PFSK-1 (cell line): Measurements from ENCODE around the gene TP53.

Experiments used
- FOXP2 ChIP-seq: optimal IDR thresholded peaks from 2 replicates; pipeline ENCODE3; 2011; ENCODE audit warnings: borderline replicate concordance, control low read depth, inconsistent platforms; ENCODE audit not compliant: insufficient read depth; ENCODE audit errors: extremely low read length, extremely low read depth
- POLR2AphosphoS5 ChIP-seq: IDR thresholded peaks from 2 replicates; pipeline ENCODE4 v1.6.1; 2012; ENCODE audit warnings: low read depth, mild to moderate bottlenecking, control low read depth, low read length, moderate library complexity
- SIN3A ChIP-seq: IDR thresholded peaks from 2 replicates; pipeline ENCODE4 v1.6.1; 2012; ENCODE audit warnings: mild to moderate bottlenecking, low read length, moderate library complexity, borderline replicate concordance; ENCODE audit not compliant: insufficient read depth
- TAF1 ChIP-seq: IDR thresholded peaks from 2 replicates; pipeline ENCODE4 v1.6.1; 2012; ENCODE audit warnings: low read length, control low read depth, borderline replicate concordance; ENCODE audit not compliant: insufficient read depth
- TF ChIP-seq, protein P1 (sequence below), 2 experiments: IDR thresholded peaks; 2 replicates each; pipeline versions ENCODE4 v1.6.1 to v1.8.0; 2011 to 2012; ENCODE audit warnings: low read depth in 2 of 2, low read length in 2 of 2, control low read depth in 1 of 2, inconsistent platforms in 1 of 2, mild to moderate bottlenecking in 1 of 2, moderate library complexity in 1 of 2; ENCODE audit not compliant: insufficient read depth in 1 of 2

Gene TP53

DNA sequence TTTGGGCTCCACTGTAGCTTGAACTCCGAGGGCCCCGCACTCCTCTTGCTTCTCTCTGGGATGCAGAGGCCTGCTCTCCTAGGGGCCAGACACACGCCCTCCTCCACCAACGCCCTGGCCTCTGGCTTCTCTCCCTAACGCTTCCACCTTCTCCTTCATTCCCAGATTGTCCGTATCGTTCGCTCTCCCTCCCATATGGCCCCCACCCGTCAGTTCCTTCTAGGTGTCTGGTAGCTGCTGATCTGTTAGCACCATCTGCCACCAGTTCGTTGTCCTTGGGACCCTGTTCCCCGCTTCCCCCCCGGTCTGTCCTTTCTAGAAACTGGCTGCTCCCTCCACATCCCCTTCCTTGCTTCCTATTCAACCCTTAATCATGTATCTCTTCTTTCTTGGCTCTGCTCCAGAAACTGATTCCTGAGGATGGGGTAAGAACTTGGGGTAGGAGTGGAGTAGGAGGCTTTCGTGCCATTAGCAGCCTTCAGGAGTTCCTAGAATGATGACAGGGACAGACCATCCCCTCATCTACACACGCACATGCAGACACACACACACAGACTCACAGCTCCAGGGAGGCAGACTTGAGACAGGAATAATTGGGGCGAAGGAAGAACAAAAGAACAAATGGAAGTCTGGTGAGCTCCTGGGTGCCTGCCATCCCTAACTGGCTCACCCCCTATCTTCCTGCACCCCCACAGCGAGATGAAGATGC lies 32.3 kb downstream of the TP53 start:
- TF ChIP-seq, protein P1, sequence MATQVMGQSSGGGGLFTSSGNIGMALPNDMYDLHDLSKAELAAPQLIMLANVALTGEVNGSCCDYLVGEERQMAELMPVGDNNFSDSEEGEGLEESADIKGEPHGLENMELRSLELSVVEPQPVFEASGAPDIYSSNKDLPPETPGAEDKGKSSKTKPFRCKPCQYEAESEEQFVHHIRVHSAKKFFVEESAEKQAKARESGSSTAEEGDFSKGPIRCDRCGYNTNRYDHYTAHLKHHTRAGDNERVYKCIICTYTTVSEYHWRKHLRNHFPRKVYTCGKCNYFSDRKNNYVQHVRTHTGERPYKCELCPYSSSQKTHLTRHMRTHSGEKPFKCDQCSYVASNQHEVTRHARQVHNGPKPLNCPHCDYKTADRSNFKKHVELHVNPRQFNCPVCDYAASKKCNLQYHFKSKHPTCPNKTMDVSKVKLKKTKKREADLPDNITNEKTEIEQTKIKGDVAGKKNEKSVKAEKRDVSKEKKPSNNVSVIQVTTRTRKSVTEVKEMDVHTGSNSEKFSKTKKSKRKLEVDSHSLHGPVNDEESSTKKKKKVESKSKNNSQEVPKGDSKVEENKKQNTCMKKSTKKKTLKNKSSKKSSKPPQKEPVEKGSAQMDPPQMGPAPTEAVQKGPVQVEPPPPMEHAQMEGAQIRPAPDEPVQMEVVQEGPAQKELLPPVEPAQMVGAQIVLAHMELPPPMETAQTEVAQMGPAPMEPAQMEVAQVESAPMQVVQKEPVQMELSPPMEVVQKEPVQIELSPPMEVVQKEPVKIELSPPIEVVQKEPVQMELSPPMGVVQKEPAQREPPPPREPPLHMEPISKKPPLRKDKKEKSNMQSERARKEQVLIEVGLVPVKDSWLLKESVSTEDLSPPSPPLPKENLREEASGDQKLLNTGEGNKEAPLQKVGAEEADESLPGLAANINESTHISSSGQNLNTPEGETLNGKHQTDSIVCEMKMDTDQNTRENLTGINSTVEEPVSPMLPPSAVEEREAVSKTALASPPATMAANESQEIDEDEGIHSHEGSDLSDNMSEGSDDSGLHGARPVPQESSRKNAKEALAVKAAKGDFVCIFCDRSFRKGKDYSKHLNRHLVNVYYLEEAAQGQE (IDR thresholded peaks at IDR 0.05; ENCODE audit: insufficient read depth in 1 of 2, low read depth in 2 of 2, low read length in 2 of 2) = no peak
- TF ChIP-seq SIN3A = no peak
- no peak for TF ChIP-seq POLR2AphosphoS5

DNA sequence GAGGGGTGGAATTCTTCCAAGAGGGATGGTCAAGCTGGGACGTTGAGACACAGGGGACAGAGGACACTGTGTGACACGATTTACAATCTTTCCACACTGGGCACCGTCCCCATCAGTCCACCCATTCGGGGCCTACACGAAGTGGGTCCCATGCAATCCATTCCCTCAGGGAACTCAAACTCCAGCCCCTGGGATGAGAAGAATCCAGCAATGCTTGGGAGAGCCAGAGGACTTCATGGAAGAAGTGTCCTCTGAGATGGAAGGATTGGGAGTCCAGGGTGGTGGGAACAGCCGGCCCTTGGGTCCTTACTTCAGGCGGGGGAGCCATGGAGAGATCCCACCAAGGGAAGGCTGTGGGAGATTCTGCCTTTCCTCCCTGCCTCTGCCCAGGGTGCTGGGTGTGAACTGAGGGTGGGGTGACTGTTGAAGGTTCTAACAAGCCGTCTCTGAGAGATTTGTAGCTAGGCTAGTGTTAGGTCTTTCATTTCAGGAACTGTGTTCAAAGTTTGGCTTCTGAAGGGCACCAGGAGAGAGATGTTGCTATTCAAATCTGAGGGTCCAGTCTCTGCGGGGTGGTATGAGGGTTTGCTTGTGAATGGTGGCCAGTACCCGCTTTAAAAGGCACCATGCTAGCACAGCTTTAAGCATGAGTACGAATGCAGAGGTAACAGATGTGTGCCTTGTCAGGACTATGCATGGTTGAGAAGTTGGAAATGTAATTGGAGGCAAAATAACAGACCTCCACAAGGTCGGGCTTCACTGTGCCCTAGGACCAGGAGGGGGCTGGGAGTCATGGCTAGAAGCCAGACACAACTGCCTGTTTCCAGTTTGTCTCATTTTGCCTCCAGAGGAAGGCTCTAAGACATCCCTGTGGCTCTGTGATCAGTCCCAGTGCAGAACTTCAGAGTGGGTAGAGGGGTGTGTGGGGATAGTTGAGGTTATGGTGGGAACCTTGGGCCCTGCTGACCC lies 34.6 kb downstream of the TP53 start:
- no peak for TF ChIP-seq POLR2AphosphoS5
- no peak for TF ChIP-seq SIN3A
- TF ChIP-seq FOXP2 = no peak
- TF ChIP-seq, protein P1 (IDR thresholded peaks at IDR 0.05; ENCODE audit: insufficient read depth in 1 of 2, low read depth in 2 of 2, low read length in 2 of 2) = no peak

DNA sequence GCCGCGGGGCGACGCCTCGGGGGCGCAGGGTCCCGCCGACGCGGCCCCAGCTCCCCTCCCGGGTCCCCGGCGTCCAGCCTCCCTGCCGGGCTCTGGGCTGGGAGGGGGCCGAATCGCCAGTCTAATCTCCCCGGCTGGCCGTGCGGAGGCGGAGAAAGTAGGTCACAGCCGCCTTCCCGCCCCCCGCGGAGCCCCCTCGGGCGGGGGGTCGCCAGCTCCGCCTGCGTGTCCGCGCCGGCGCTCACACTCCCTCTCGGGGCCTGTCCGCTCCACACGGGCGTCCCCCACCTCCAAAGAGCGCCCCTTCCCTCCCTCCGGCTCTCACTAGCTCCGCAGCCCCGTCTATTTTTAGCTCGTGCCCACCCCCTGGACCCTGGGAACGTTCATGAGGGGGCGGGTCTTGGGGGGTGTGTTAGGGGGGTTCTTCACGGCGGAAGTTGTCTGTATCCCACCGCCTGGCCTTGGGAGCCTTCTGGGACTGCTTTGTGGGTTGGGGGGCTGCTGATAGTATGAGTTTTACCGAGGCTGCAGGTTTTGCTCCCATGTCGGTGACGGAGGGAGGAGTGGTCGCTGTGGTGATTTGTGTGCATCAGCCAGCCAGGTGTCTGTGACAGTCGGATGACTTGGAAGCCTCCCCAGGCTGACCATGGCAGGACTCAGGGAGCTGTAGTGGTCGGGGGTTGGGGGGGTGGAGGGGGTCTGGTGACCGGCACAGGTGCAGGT lies 35.5 kb downstream of the TP53 start:
- TF ChIP-seq, protein P1 (IDR thresholded peaks at IDR 0.05; ENCODE audit: insufficient read depth in 1 of 2, low read depth in 2 of 2, low read length in 2 of 2) = no peak
- TF ChIP-seq FOXP2 = no peak
- TF ChIP-seq SIN3A = no peak
- no peak for TF ChIP-seq POLR2AphosphoS5
- no peak for TF ChIP-seq TAF1

DNA sequence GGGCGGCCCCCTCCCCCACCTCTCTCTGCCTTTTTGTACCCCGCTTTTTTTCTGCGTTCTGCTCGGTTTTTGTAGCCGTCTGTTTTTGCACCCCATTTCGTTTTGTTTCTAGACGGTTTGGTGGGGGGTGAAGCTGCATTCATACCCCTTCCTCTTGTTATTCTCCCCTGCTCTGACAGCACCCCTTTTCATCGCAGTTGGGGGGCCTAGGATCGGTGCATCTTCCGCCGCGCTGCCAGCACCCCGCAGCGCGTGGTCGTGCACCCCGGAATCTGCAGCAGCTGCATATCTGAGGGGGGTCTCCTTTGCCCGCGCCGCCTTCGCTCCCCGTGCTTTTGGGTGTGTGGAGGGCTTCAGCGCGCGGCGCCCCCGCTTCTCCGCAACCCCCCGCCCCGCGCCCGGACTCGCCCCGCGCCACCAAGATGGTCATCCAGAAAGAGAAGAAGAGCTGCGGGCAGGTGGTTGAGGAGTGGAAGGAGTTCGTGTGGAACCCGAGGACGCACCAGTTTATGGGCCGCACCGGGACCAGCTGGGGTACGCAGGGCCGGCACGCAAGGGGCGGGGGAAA lies 36.1 kb downstream of the TP53 start:
- TF ChIP-seq FOXP2 (no peak), SIN3A (no peak), POLR2AphosphoS5 (no peak), TAF1 (no peak)
- TF ChIP-seq, protein P1 (IDR thresholded peaks at IDR 0.05; ENCODE audit: insufficient read depth in 1 of 2, low read depth in 2 of 2, low read length in 2 of 2) = no peak
